Ishikawa (cell line): ENCODE measurements around the gene KLK15.

Experiments used
- CEBPB ChIP-seq: IDR thresholded peaks from 2 replicates; pipeline ENCODE4 v1.6.1; 2012
- CREB1 ChIP-seq: IDR thresholded peaks from 2 replicates; pipeline ENCODE4 v1.6.1; 2012; ENCODE audit warnings: low read depth
- EGR1 ChIP-seq: IDR thresholded peaks from 2 replicates; pipeline ENCODE4 v1.6.1; 2012
- EP300 ChIP-seq: IDR thresholded peaks from 2 replicates; pipeline ENCODE4 v1.6.1; 2012; ENCODE audit warnings: borderline replicate concordance
- FOXM1 ChIP-seq: IDR thresholded peaks from 2 replicates; pipeline ENCODE4 v1.6.1; 2012; ENCODE audit warnings: low read depth, borderline replicate concordance
- MAX ChIP-seq: IDR thresholded peaks from 2 replicates; pipeline ENCODE4 v1.6.1; 2012
- REST ChIP-seq: IDR thresholded peaks from 2 replicates; pipeline ENCODE4 v1.6.1; 2012; ENCODE audit warnings: low read depth, mild to moderate bottlenecking
- TAF1 ChIP-seq: IDR thresholded peaks from 2 replicates; pipeline ENCODE4 v1.6.1; 2012; ENCODE audit warnings: low read depth, mild to moderate bottlenecking
- TEAD4 ChIP-seq: IDR thresholded peaks from 2 replicates; pipeline ENCODE4 v1.6.1; 2012
- YY1 ChIP-seq: IDR thresholded peaks from 2 replicates; pipeline ENCODE4 v1.6.1; 2012; ENCODE audit warnings: low read depth

- TF ChIP-seq FOXM1 (no peak), EGR1 (no peak), YY1 (no peak), CREB1 (no peak), EP300 (no peak), TEAD4 (no peak), MAX (no peak), CEBPB (no peak), TAF1 (no peak), REST (no peak)
These were observed 25.5 kb upstream of the KLK15 start for GRCh38 chr19:50858886-50859285.
